ENCODE results near the gene LRRC74A. TPM values are rescaled to one million over a fixed set of nuclear protein-coding genes. Genes with fewer than 3 reads are reported as not detected.

Gene LRRC74A
- total and polyA plus RNA-seq, 9 of the 15 experiments (the other 6 are each of a cell fraction or from before 2014, with no cell fraction given), result not detected

DNA sequence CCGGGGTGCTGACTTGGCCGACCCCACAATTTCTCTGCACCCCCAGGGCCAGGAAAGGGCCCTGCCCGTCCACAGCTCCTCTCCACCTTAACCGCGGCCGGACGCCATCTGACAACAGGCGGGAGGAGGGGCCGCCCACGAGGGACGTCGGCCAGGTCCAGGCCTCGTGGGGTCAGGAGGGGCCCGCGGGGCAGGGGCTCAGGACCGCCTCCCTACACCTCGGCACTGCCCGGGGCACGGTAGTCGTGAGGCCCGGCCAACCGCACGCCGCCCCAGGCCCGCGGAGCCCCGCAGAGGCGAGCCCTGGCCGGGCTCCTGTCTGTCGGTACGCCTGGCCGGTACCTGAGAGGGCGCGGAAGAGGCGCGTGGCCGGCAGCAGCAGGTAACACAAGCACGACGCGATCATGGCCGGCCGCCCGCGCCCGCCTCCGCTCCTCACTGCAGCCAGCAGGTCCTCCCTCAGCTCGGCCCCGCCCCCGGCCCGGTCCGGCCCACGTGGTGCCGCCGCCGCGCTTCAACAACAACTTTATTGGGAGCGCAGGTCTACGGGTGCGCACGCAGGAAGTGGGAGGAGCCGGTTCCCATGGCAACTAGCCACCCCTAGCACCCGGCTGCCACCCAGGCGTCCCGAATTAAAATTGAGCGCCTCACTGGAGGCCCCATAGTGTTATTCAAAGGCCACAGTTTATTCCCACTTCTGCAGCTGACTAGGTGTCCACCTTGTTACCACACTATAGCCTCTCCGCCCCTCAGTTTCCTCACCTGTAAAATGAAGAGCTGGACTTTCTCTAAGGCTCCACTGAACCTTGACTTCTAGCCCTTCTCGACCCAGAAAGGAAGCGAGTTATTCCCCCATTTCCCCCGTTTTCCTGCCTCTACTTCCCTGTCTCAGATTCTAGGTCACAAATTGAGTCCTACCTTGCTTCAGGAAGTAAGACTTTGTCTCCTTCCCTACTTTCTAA lies 13.5 kb upstream of the LRRC74A start, which contains the start of gene ANGEL1 (continued):
- TF ChIP-seq, protein P1, sequence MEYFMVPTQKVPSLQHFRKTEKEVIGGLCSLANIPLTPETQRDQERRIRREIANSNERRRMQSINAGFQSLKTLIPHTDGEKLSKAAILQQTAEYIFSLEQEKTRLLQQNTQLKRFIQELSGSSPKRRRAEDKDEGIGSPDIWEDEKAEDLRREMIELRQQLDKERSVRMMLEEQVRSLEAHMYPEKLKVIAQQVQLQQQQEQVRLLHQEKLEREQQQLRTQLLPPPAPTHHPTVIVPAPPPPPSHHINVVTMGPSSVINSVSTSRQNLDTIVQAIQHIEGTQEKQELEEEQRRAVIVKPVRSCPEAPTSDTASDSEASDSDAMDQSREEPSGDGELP (CRISPR knock-in tag; IDR thresholded peaks at IDR 0.05; ENCODE audit: borderline replicate concordance), result peak; percentile 71; the same call in 1 of the 2 replicates
- TF ChIP-seq, protein P2, sequence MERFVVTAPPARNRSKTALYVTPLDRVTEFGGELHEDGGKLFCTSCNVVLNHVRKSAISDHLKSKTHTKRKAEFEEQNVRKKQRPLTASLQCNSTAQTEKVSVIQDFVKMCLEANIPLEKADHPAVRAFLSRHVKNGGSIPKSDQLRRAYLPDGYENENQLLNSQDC (CRISPR knock-in tag; IDR thresholded peaks at IDR 0.05), result no peak; the same call in 1 of the 2 replicates
- TF ChIP-seq SAP30 (IDR thresholded peaks at IDR 0.05; ENCODE audit: borderline replicate concordance, insufficient read depth, low read depth, low read length, poor library complexity, severe bottlenecking) (peak; percentile 73), MYC (IDR thresholded peaks at IDR 0.05; ENCODE audit: low read depth, low read length) (peak; percentile 98), MYC (CRISPR knock-in tag; IDR thresholded peaks at IDR 0.05; ENCODE audit: borderline replicate concordance, low read depth) (no peak), HCFC1 (IDR thresholded peaks at IDR 0.05; ENCODE audit: low read depth, low read length) (peak; percentile 71), ZC3H4 (CRISPR knock-in tag; IDR thresholded peaks at IDR 0.05; ENCODE audit: borderline replicate concordance) (no peak), KLF1 (tag; IDR thresholded peaks at IDR 0.05) (no peak)
- TF ChIP-seq, protein P3, sequence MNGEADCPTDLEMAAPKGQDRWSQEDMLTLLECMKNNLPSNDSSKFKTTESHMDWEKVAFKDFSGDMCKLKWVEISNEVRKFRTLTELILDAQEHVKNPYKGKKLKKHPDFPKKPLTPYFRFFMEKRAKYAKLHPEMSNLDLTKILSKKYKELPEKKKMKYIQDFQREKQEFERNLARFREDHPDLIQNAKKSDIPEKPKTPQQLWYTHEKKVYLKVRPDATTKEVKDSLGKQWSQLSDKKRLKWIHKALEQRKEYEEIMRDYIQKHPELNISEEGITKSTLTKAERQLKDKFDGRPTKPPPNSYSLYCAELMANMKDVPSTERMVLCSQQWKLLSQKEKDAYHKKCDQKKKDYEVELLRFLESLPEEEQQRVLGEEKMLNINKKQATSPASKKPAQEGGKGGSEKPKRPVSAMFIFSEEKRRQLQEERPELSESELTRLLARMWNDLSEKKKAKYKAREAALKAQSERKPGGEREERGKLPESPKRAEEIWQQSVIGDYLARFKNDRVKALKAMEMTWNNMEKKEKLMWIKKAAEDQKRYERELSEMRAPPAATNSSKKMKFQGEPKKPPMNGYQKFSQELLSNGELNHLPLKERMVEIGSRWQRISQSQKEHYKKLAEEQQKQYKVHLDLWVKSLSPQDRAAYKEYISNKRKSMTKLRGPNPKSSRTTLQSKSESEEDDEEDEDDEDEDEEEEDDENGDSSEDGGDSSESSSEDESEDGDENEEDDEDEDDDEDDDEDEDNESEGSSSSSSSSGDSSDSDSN (IDR thresholded peaks at IDR 0.05; ENCODE audit: borderline replicate concordance in 1 of 2, low read depth in 2 of 2, low read length in 2 of 2), result 0 out of 4 replicates have a peak, but pooled peaks of 1 of the 2 experiments have one; percentile 60
- TF ChIP-seq, protein P4, sequence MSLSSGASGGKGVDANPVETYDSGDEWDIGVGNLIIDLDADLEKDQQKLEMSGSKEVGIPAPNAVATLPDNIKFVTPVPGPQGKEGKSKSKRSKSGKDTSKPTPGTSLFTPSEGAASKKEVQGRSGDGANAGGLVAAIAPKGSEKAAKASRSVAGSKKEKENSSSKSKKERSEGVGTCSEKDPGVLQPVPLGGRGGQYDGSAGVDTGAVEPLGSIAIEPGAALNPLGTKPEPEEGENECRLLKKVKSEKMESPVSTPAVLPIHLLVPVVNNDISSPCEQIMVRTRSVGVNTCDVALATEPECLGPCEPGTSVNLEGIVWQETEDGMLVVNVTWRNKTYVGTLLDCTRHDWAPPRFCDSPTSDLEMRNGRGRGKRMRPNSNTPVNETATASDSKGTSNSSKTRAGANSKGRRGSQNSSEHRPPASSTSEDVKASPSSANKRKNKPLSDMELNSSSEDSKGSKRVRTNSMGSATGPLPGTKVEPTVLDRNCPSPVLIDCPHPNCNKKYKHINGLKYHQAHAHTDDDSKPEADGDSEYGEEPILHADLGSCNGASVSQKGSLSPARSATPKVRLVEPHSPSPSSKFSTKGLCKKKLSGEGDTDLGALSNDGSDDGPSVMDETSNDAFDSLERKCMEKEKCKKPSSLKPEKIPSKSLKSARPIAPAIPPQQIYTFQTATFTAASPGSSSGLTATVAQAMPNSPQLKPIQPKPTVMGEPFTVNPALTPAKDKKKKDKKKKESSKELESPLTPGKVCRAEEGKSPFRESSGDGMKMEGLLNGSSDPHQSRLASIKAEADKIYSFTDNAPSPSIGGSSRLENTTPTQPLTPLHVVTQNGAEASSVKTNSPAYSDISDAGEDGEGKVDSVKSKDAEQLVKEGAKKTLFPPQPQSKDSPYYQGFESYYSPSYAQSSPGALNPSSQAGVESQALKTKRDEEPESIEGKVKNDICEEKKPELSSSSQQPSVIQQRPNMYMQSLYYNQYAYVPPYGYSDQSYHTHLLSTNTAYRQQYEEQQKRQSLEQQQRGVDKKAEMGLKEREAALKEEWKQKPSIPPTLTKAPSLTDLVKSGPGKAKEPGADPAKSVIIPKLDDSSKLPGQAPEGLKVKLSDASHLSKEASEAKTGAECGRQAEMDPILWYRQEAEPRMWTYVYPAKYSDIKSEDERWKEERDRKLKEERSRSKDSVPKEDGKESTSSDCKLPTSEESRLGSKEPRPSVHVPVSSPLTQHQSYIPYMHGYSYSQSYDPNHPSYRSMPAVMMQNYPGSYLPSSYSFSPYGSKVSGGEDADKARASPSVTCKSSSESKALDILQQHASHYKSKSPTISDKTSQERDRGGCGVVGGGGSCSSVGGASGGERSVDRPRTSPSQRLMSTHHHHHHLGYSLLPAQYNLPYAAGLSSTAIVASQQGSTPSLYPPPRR (CRISPR knock-in tag; IDR thresholded peaks at IDR 0.05; ENCODE audit: borderline replicate concordance), result no peak
- TF ChIP-seq, protein P5, sequence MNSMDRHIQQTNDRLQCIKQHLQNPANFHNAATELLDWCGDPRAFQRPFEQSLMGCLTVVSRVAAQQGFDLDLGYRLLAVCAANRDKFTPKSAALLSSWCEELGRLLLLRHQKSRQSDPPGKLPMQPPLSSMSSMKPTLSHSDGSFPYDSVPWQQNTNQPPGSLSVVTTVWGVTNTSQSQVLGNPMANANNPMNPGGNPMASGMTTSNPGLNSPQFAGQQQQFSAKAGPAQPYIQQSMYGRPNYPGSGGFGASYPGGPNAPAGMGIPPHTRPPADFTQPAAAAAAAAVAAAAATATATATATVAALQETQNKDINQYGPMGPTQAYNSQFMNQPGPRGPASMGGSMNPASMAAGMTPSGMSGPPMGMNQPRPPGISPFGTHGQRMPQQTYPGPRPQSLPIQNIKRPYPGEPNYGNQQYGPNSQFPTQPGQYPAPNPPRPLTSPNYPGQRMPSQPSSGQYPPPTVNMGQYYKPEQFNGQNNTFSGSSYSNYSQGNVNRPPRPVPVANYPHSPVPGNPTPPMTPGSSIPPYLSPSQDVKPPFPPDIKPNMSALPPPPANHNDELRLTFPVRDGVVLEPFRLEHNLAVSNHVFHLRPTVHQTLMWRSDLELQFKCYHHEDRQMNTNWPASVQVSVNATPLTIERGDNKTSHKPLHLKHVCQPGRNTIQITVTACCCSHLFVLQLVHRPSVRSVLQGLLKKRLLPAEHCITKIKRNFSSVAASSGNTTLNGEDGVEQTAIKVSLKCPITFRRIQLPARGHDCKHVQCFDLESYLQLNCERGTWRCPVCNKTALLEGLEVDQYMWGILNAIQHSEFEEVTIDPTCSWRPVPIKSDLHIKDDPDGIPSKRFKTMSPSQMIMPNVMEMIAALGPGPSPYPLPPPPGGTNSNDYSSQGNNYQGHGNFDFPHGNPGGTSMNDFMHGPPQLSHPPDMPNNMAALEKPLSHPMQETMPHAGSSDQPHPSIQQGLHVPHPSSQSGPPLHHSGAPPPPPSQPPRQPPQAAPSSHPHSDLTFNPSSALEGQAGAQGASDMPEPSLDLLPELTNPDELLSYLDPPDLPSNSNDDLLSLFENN (IDR thresholded peaks at IDR 0.05; ENCODE audit: low read depth in 2 of 2, low read length in 2 of 2), result no peak

Measured in K562 (cell line).